T-cell (primary cell): ENCODE measurements around the gene CCR2. TPM values are rescaled to one million over a fixed set of nuclear protein-coding genes. Genes with fewer than 3 reads are reported as not detected.

Source experiments
- ATAC-seq, 4 experiments: fragments of 200-7000 bp in 3 of 4; fragments of 150-1000 bp in 1 of 4; cut with Tn5 transposase; replicated peaks in 1 of 4; 1 replicate in 3 of 4; 2 replicates in 1 of 4; pipeline ENCODE4 v1.10.0; 2021; ENCODE audit warnings: moderate library complexity in 3 of 4, mild to moderate bottlenecking in 2 of 4, moderate number of reproducible peaks in 1 of 4
- CTCF ChIA-PET, 2 donors: fragments of 300-600 bp; sonication (Branson Sonifier 250); formaldehyde crosslinking; loops; one replicate each; lab custom pipeline; 2022; ENCODE audit warnings: antibody characterized with exemption in 2 of 2; lab: Charles Lee
- POLR2A ChIA-PET, 2 donors: fragments of 300-600 bp; sonication (Branson Sonifier 250); formaldehyde crosslinking; loops; one replicate each; lab custom pipeline; 2022; ENCODE audit warnings: antibody characterized with exemption in 2 of 2; lab: Charles Lee
- DNase-seq, 35 experiments: peaks; one replicate each; pipeline versions ENCODE4 v3.0.0 to v3.0.0-alpha.2; 2013 to 2023
- H3K27ac ChIP-seq: one replicate; pipeline ENCODE4 v1.5.1; 2013; ENCODE audit warnings: low read length
- H3K27me3 ChIP-seq, 2 experiments: replicated peaks in 1 of 2; 1 replicate in 1 of 2; 2 replicates in 1 of 2; pipeline versions ENCODE4 v1.6.1 to v1.7.0; 2013; ENCODE audit warnings: low read length in 1 of 2, mixed read lengths in 1 of 2; ENCODE audit not compliant: control insufficient read depth in 2 of 2, insufficient read depth in 2 of 2; ENCODE audit errors: extremely low read depth in 1 of 2
- H3K36me3 ChIP-seq, 2 donors: 1 replicate in 1 of 2; 2 replicates in 1 of 2; pipeline versions ENCODE4 v1.6.1 to v1.7.0; 2013; ENCODE audit warnings: low read length in 1 of 2; ENCODE audit not compliant: control insufficient read depth in 2 of 2, insufficient read depth in 1 of 2; ENCODE audit errors: extremely low read depth in 1 of 2
- H3K4me1 ChIP-seq, 2 experiments: 1 replicate in 1 of 2; 2 replicates in 1 of 2; pipeline versions ENCODE4 v1.6.1 to v1.7.0; 2013; ENCODE audit warnings: low read length in 2 of 2, mixed read lengths in 1 of 2; ENCODE audit not compliant: insufficient read depth in 2 of 2, control insufficient read depth in 1 of 2; ENCODE audit errors: extremely low read depth in 1 of 2
- H3K4me3 ChIP-seq, 2 donors: 1 replicate in 1 of 2; 2 replicates in 1 of 2; pipeline versions ENCODE4 v1.5.1 to v1.7.0; 2013; ENCODE audit warnings: mild to moderate bottlenecking in 2 of 2, low read length in 1 of 2, moderate library complexity in 1 of 2; ENCODE audit not compliant: control insufficient read depth in 1 of 2; ENCODE audit errors: extremely low read depth in 1 of 2
- H3K9me3 ChIP-seq: 2 replicates; pipeline ENCODE4 v1.7.0; 2013
- H3K27ac Mint-ChIP-seq, 2 donors: one replicate each; pipeline ENCODE4 v1.8.0; 2020 to 2021; ENCODE audit warnings: mild to moderate bottlenecking in 2 of 2, mixed read lengths in 2 of 2
- H3K27me3 Mint-ChIP-seq, 2 donors: one replicate each; pipeline ENCODE4 v1.8.0; 2021 to 2022; ENCODE audit warnings: mixed read lengths in 2 of 2
- H3K36me3 Mint-ChIP-seq: one replicate; pipeline ENCODE4 v1.8.0; 2021; ENCODE audit warnings: mixed read lengths
- H3K4me1 Mint-ChIP-seq, 3 donors: one replicate each; pipeline ENCODE4 v1.8.0; 2020 to 2022; ENCODE audit warnings: mixed read lengths in 3 of 3, mild to moderate bottlenecking in 1 of 3
- H3K4me3 Mint-ChIP-seq, 3 donors: one replicate each; pipeline ENCODE4 v1.8.0; 2020 to 2022; ENCODE audit warnings: mild to moderate bottlenecking in 3 of 3, mixed read lengths in 3 of 3, moderate library complexity in 3 of 3
- H3K9me3 Mint-ChIP-seq, 3 donors: one replicate each; pipeline ENCODE4 v1.8.0; 2020 to 2022; ENCODE audit warnings: mixed read lengths in 3 of 3
- whole genome bisulfite sequencing: methylation state at CpG from one replicate; pipeline ENCODE4 v1.1.5; 2013; ENCODE audit warnings: missing lambda C conversion rate; ENCODE audit not compliant: insufficient coverage; 5-methylcytosine and 5-hydroxymethylcytosine counted together
- total RNA-seq, 35 experiments: library from RNA in 6 of 35; stranded (reverse) in 6 of 35; fragments of 120-200 nt in 1 of 35; gene quantifications; one replicate each; pipeline versions ENCODE4 v1.2.1 to v1.2.4 and lab custom pipeline; 2013 to 2026

CCR2 gene
- total RNA-seq, 5 donors from 2014 or later (not counting 1 experiment from before 2014, with no cell fraction given): 3.3 to 15.1 (median 8.1) TPM

GRCh38 chr3:46351646-46352045, 2.3 kb upstream of the CCR2 start:
- Mint-ChIP-seq H3K9me3 (peaks cover 0 to 5% (median 4%) of the 10 kb centered on the region in 3 donors), H3K4me3 (no peak overlapping the region)
- POLR2A ChIA-PET: no interaction called here

DNA sequence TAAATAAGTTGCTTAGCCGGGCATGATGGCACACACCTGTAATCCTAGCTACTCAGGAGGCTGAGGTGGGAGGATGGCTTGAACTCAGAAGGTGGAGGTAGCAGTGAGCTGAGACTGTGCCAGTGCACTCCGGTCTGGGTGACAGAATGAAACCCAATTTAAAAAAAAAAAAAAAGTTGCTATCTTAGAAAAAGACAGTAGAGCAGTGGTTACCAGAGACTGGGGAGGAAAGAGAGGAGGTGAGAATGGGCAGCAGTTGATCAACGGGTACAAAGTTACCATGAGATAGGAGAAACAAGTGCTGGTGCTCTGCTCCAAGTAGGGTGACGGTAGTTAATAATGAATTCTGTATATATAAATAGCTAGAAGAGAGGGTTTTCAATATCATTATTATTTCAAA, 821 bp upstream of the CCR2 start:
- H3K27me3 Mint-ChIP-seq: peaks cover 2 to 10% of the 10 kb centered on the region in 2 donors
- CTCF ChIA-PET: interaction anchor here (0.7 to 1.9 kb wide), 2 partner anchors 77 to 512 kb away, joined by 3 to 5 read pairs; no protein-coding TSS in a partner anchor
- peak overlapping the region; percentile 76 to 83 for H3K27ac Mint-ChIP-seq
- H3K4me3 Mint-ChIP-seq: peak overlapping the region in 2 of 3 donors; percentile 23 to 76
- H3K4me1 Mint-ChIP-seq: peaks cover 70 to 87% (median 70%) of the 10 kb centered on the region in 3 donors
- POLR2A ChIA-PET: no interaction called here
- ATAC-seq (no peak), DNase-seq (no peak)
- no peaks in the 10 kb centered on the region for H3K36me3 Mint-ChIP-seq
- no peaks in the 10 kb centered on the region for H3K27me3 ChIP-seq
- no peaks in the 10 kb centered on the region for H3K36me3 ChIP-seq
- H3K4me1 ChIP-seq: peaks cover 37 to 42% of the 10 kb centered on the region in 2 experiments
- peak overlapping the region; percentile 10 for H3K27ac ChIP-seq
- no peak overlapping the region for H3K4me3 ChIP-seq
- no peaks in the 10 kb centered on the region for H3K9me3 ChIP-seq
- H3K9me3 Mint-ChIP-seq: peaks cover 0 to 5% (median 0%) of the 10 kb centered on the region in 3 donors
- no CpG with 5 or more reads among the region's 4 CpGs for WGBS

More at GRCh38 chr3:46351646-46352045, 2.3 kb upstream of the CCR2 start:
- DNase-seq (no peak), ATAC-seq (no peak)
- H3K4me1 Mint-ChIP-seq: peaks cover 70 to 80% (median 72%) of the 10 kb centered on the region in 3 donors
- Histone ChIP-seq H3K4me1 (peaks cover 37 to 42% of the 10 kb centered on the region in 2 experiments), H3K4me3 (no peak overlapping the region), H3K27ac (peak overlapping the region; percentile 13), H3K27me3 (no peaks in the 10 kb centered on the region), H3K36me3 (no peaks in the 10 kb centered on the region), H3K9me3 (no peaks in the 10 kb centered on the region)
- H3K36me3 Mint-ChIP-seq: no peaks in the 10 kb centered on the region
- CTCF ChIA-PET: no interaction called here
- 100% methylated on average over 1 of the region's 3 CpGs for WGBS
- H3K27me3 Mint-ChIP-seq: peaks cover 2 to 10% of the 10 kb centered on the region in 2 donors
- H3K27ac Mint-ChIP-seq: peak overlapping the region; percentile 79 to 84

GRCh38 chr3:46354478-46354877, 567 bp downstream of the CCR2 start:
- Histone ChIP-seq H3K9me3 (no peaks in the 10 kb centered on the region), H3K27ac (peak overlapping the region; percentile 10), H3K36me3 (no peaks in the 10 kb centered on the region), H3K4me3 (peak overlapping the region in 1 of 2 donors; percentile 45), H3K27me3 (no peaks in the 10 kb centered on the region), H3K4me1 (peaks cover 27 to 38% of the 10 kb centered on the region in 2 experiments)
- Mint-ChIP-seq H3K27ac (peak overlapping the region; percentile 84), H3K4me3 (peak overlapping the region; percentile 62 to 83 (median 76)), H3K9me3 (no peaks in the 10 kb centered on the region), H3K4me1 (peaks cover 58 to 85% (median 67%) of the 10 kb centered on the region in 3 donors), H3K36me3 (no peaks in the 10 kb centered on the region), H3K27me3 (peaks cover 2 to 10% of the 10 kb centered on the region in 2 donors)
- no peak for DNase-seq
- no peak for ATAC-seq
- no CpG with 5 or more reads among the region's 1 CpG for WGBS
- POLR2A ChIA-PET: interaction anchor here in 1 of 2 donors (0.5 kb wide), 1 partner anchor 140 kb away, joined by 3 read pairs; no protein-coding TSS in a partner anchor
- CTCF ChIA-PET: interaction anchor here in 1 of 2 donors (0.6 to 1.9 kb wide), 3 partner anchors 14 to 379 kb away, joined by 3 to 7 read pairs (median 5); no protein-coding TSS in a partner anchor

DNA sequence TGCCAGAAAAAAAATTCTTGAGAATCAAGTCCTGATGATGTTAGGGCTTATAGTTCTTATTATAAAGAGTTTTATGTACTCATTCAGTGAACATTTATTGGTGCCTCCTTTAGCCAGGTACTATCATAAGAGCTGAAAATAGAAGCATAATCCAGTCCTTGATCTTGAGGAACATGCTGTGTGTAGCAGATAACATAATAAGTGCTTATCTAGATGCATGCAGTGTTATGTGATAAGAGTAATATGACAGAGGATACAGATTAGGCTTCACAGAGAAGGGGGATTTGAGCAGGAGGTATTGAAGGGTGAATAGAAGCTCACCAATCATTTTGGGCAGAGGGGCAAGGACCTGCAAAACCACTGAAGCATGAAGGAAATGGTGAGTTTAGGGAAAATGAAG, 1.1 kb downstream of the CCR2 start:
- H3K4me1 ChIP-seq: peaks cover 22 to 41% of the 10 kb centered on the region in 2 experiments
- no peak for DNase-seq
- H3K36me3 ChIP-seq: no peaks in the 10 kb centered on the region
- Mint-ChIP-seq H3K9me3 (no peaks in the 10 kb centered on the region), H3K36me3 (no peaks in the 10 kb centered on the region), H3K27ac (peak overlapping the region; percentile 63 to 84), H3K4me3 (peak overlapping the region; percentile 62 to 83 (median 76)), H3K27me3 (peaks cover 2 to 10% of the 10 kb centered on the region in 2 donors), H3K4me1 (peaks cover 53 to 84% (median 65%) of the 10 kb centered on the region in 3 donors)
- ChIA-PET POLR2A (interaction anchor here in 1 of 2 donors (0.5 kb wide), 1 partner anchor 140 kb away, joined by 3 read pairs; no protein-coding TSS in a partner anchor), CTCF (interaction anchor here in 1 of 2 donors (0.6 to 1.9 kb wide), 4 partner anchors 14 to 379 kb away, joined by 3 to 7 read pairs (median 4); no protein-coding TSS in a partner anchor)
- ATAC-seq: no peak
- H3K4me3 ChIP-seq: peak overlapping the region in 1 of 2 donors; percentile 45
- peak overlapping the region; percentile 10 for H3K27ac ChIP-seq
- H3K9me3 ChIP-seq: no peaks in the 10 kb centered on the region
- no peaks in the 10 kb centered on the region for H3K27me3 ChIP-seq

DNA sequence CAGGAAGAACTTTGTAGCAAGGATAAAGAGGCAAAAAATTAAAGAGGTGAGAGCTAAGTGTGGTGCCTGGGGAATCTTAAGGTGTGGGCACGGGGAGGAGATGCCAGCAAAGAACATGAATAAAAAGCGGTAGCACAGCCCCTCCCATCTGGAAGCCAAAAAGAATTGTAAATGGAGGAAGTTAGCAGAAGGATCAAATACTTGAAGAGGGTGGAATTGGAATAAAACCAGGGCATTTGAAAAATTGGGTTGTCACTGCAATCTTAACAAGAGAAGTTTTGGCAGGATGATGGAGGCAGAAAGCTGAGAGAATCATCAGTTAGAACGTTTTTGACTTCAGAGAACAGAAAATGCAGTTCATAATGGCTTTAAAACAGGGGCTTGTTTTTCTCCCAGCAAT, 2.4 kb downstream of the CCR2 start:
- Mint-ChIP-seq H3K27ac (peak overlapping the region; percentile 63 to 84), H3K36me3 (no peaks in the 10 kb centered on the region), H3K9me3 (no peaks in the 10 kb centered on the region), H3K27me3 (peaks cover 2 to 10% of the 10 kb centered on the region in 2 donors), H3K4me3 (peak overlapping the region; percentile 45 to 83 (median 76)), H3K4me1 (peaks cover 42 to 83% (median 63%) of the 10 kb centered on the region in 3 donors)
- H3K4me3 ChIP-seq: peak overlapping the region in 1 of 2 donors; percentile 45
- CTCF ChIA-PET: no interaction called here
- ATAC-seq (no peak), DNase-seq (no peak)
- H3K27ac ChIP-seq: peak overlapping the region; percentile 10
- POLR2A ChIA-PET: no interaction called here
- no peaks in the 10 kb centered on the region for H3K27me3 ChIP-seq
- H3K36me3 ChIP-seq: no peaks in the 10 kb centered on the region
- 72% methylated on average over 3 of the region's 3 CpGs for WGBS
- H3K4me1 ChIP-seq: peaks cover 16 to 39% of the 10 kb centered on the region in 2 experiments
- no peaks in the 10 kb centered on the region for H3K9me3 ChIP-seq

DNA sequence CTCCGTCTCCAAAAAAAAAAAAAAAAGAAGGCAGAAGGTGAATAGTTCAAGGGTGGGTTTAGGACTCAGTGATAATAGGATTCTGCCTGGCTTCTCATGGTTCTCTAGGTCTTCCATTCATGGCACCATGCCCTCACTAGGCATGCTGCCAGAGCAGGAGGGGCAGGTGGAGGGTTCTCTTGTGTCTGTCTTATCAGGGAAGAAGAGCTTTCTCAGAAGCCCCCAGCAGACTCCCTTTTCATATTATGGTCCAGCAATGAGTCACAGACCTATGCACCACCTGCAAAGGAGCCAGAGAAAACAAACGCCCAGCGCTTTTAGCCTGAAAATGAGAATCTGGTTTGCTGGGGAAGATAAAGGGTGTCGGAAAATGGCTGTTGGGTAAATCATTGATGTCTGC, 3.0 kb downstream of the CCR2 start:
- Mint-ChIP-seq H3K4me1 (peaks cover 37 to 81% (median 58%) of the 10 kb centered on the region in 3 donors), H3K27ac (peak overlapping the region; percentile 63 to 84), H3K9me3 (no peaks in the 10 kb centered on the region), H3K36me3 (no peaks in the 10 kb centered on the region), H3K27me3 (peaks cover 2 to 10% of the 10 kb centered on the region in 2 donors), H3K4me3 (peak overlapping the region; percentile 22 to 76 (median 45))
- no peaks in the 10 kb centered on the region for H3K9me3 ChIP-seq
- peak overlapping the region in 1 of 2 donors; percentile 45 for H3K4me3 ChIP-seq
- CTCF ChIA-PET: no interaction called here
- 76% methylated on average over 3 of the region's 4 CpGs for WGBS
- DNase-seq: no peak
- no peak overlapping the region for H3K27ac ChIP-seq
- no peaks in the 10 kb centered on the region for H3K36me3 ChIP-seq
- no peaks in the 10 kb centered on the region for H3K27me3 ChIP-seq
- peaks cover 16 to 39% of the 10 kb centered on the region in 2 experiments for H3K4me1 ChIP-seq
- no peak for ATAC-seq
- POLR2A ChIA-PET: no interaction called here
